GM18526 (cell line): ENCODE measurements around the gene UGT1A10.

Experiments
- POLR2A ChIP-seq: IDR thresholded peaks from 3 replicates; pipeline ENCODE4 v1.6.1; 2011; ENCODE audit not compliant: insufficient read length; ENCODE audit errors: extremely low read depth

The UGT1A10 gene

GRCh38 chr2:233706720-233707119 lies 70.5 kb downstream of the UGT1A10 start:
- TF ChIP-seq POLR2A = no peak

- TF ChIP-seq POLR2A = no peak
Observed at GRCh38 chr2:233707940-233708644, 71.8 kb downstream of the UGT1A10 start.

- no peak for TF ChIP-seq POLR2A
Observed at GRCh38 chr2:233708942-233709341, 72.7 kb downstream of the UGT1A10 start.

GRCh38 chr2:233711312-233712008 lies 75.2 kb downstream of the UGT1A10 start:
- TF ChIP-seq POLR2A = no peak

- no peak for TF ChIP-seq POLR2A
Observed at GRCh38 chr2:233712611-233713261, 76.5 kb downstream of the UGT1A10 start, which contains the start of gene UGT1A5. Gene UGT1A5, plus strand, starts transcription at chr2:233712907. Its CDS starts 85 bp downstream, at chr2:233712992.

- no peak for TF ChIP-seq POLR2A
Observed at GRCh38 chr2:233713262-233713615, 77.0 kb downstream of the UGT1A10 start.

GRCh38 chr2:233714121-233714520 lies 77.9 kb downstream of the UGT1A10 start:
- no peak for TF ChIP-seq POLR2A

GRCh38 chr2:233718552-233718951 lies 82.3 kb downstream of the UGT1A10 start, which contains the start of gene UGT1A4:
Gene UGT1A4, plus strand, starts transcription at chr2:233718736. Its CDS starts 85 bp downstream, at chr2:233718821.
- no peak for TF ChIP-seq POLR2A

GRCh38 chr2:233728723-233729301 lies 92.6 kb downstream of the UGT1A10 start, which contains the start of gene UGT1A3:
Gene UGT1A3, plus strand, starts transcription at chr2:233729042. Its CDS starts 85 bp downstream, at chr2:233729127.
- no peak for TF ChIP-seq POLR2A

GRCh38 chr2:233740870-233741269 lies 104.6 kb downstream of the UGT1A10 start:
- TF ChIP-seq POLR2A = no peak

- no peak for TF ChIP-seq POLR2A
Observed at GRCh38 chr2:233743464-233744259, 107.4 kb downstream of the UGT1A10 start.

- TF ChIP-seq POLR2A = no peak
Observed at GRCh38 chr2:233745073-233745755, 109.0 kb downstream of the UGT1A10 start.

- TF ChIP-seq POLR2A = no peak
Observed at GRCh38 chr2:233746475-233747282, 110.4 kb downstream of the UGT1A10 start.

- no peak for TF ChIP-seq POLR2A
Observed at GRCh38 chr2:233747283-233747544, 111.0 kb downstream of the UGT1A10 start.
